ENCODE measurements around the gene HSD17B3. TPM values are rescaled to one million over a fixed set of nuclear protein-coding genes. Genes with fewer than 3 reads are reported as not detected.
"Not testable (repeated sequence)": the region's sequence is repeated elsewhere in the genome, so short reads cannot be mapped to it uniquely, and the experiment has no call there.

Gene HSD17B3
- total RNA-seq, 1 experiment from 2014 or later = not detected

- Histone ChIP-seq H3K27me3 (replicated peaks) (no peaks in the 10 kb centered on the region), H3K9me3 (replicated peaks) (no peaks in the 10 kb centered on the region), H3K36me3 (no peaks in the 10 kb centered on the region), H3K4me1 (replicated peaks) (peaks cover 15% of the 10 kb centered on the region), H3K4me3 (no peak overlapping the region), H3K27ac (no peak overlapping the region)
- DNase-seq (ENCODE audit: low read depth in 1 of 2, low spot score in 2 of 2) = no peak
These were observed 92.3 kb downstream of the HSD17B3 start for GRCh38 chr9:96209407-96210271.

- Histone ChIP-seq H3K27ac (no peak overlapping the region), H3K27me3 (replicated peaks) (no peaks in the 10 kb centered on the region), H3K9me3 (replicated peaks) (no peaks in the 10 kb centered on the region), H3K36me3 (no peaks in the 10 kb centered on the region), H3K4me1 (replicated peaks) (peaks cover 7% of the 10 kb centered on the region; the same call in 1 of the 2 replicates), H3K4me3 (no peak overlapping the region)
- DNase-seq (ENCODE audit: low read depth in 1 of 2, low spot score in 2 of 2) = no peak
These were observed 95.7 kb downstream of the HSD17B3 start for GRCh38 chr9:96206156-96206751.

DNA sequence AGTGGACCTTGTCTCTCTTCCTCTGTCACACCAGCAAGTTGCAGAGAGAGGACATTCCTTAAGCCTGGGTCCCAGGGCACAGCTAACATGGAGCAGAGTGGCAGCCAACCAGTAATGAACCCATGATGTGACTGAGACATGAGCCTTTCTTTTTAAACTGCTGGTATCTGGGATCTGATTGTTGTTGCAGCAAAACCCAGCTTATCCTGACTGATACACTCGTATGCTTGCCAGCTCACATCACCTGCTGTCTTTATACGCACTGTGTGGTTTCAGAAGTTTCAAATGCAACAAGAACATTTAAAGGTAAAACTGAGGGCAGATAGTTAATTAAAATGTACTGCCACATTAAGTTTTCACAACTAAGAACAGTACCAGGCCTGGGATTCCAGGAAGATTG is 97.1 kb downstream of the HSD17B3 start:
- no peaks in the 10 kb centered on the region for H3K27me3 ChIP-seq (replicated peaks)
- H3K4me1 ChIP-seq (replicated peaks) = peaks cover 6% of the 10 kb centered on the region; the same call in 1 of the 2 replicates
- H3K27ac ChIP-seq = no peak overlapping the region
- no peak for DNase-seq (ENCODE audit: low read depth in 1 of 2, low spot score in 2 of 2)
- no peak overlapping the region for H3K4me3 ChIP-seq
- no peaks in the 10 kb centered on the region for H3K36me3 ChIP-seq
- H3K9me3 ChIP-seq (replicated peaks) = no peaks in the 10 kb centered on the region

DNA sequence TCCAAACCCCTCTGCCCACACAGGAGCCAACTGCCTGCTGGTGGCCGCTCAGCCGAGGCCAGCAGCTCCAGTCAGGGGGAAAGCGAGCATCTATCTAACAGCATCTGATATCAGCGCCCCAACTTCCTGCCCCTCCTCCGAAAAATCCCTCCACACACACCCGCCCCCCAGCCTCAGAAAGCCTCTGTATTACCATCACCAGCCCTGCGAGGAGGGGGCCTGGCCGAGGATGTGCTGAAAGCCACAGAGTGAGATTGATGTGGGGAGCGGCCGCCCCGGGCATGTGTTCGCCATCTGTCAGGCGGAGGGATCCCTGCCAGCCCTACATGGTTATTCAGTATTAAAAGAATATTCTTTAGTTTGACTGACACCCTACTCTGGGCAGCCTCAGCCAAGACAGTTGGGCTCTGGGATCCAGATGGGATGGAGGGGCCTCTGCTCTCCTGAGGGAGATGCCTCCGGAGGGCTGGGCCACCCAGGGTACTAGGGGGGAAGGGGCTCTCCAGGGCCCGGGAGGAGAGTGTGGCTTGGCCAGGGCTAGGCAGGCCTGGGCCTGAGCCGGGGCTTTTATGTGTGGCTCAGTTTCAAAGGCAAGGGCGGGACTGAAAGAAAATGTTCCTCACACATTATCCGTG is 98.0 kb downstream of the HSD17B3 start:
- Histone ChIP-seq H3K27me3 (replicated peaks) (no peaks in the 10 kb centered on the region), H3K4me1 (replicated peaks) (no peaks in the 10 kb centered on the region), H3K4me3 (no peak overlapping the region), H3K9me3 (replicated peaks) (no peaks in the 10 kb centered on the region), H3K36me3 (no peaks in the 10 kb centered on the region), H3K27ac (no peak overlapping the region)
- no peak for DNase-seq (ENCODE audit: low read depth in 1 of 2, low spot score in 2 of 2)

DNA sequence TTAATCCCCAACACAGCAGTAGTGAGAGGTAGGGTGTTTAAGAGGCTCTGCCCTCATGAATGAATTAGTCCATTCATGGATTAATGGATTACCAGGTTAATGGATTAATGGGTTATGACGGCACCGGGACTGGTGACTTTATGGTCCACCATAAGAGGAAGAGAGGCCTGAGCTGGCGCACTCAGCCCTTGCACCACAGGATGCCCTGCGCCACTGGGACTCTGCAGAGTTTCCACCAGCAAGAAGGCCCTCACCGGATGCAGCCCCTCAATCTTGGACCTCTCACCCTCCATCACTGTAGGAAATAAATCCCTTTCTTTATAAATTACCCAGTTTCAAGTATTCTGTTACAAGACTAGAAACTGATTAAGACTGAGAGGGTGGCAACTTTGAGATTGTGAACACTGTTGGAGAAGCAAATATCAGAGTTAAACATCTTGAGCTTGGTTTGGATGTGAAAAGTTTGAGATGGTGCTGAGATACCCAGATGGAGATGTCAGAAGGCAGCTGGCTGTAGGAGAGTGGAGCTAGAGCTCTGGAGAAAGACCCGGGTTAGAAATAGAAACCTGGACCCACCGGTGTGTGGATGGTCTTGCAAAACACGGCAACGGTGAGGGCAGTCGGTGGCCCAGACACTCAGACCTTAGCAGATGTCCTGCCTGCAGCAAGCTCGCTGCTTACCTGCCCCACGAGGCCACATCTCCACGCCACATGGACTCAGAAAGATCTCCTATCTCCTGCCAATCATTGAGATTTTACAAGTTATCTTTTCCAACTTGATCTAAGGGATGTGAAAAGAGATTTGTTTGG is 98.8 kb downstream of the HSD17B3 start:
- Histone ChIP-seq H3K36me3 (no peaks in the 10 kb centered on the region), H3K27me3 (replicated peaks) (no peaks in the 10 kb centered on the region), H3K9me3 (replicated peaks) (no peaks in the 10 kb centered on the region), H3K4me1 (replicated peaks) (no peaks in the 10 kb centered on the region), H3K27ac (no peak overlapping the region), H3K4me3 (no peak overlapping the region)
- no peak for DNase-seq (ENCODE audit: low read depth in 1 of 2, low spot score in 2 of 2)

- H3K36me3 ChIP-seq = no peaks in the 10 kb centered on the region
- no peaks in the 10 kb centered on the region for H3K9me3 ChIP-seq (replicated peaks)
- no peak for DNase-seq (ENCODE audit: low read depth in 1 of 2, low spot score in 2 of 2)
- H3K27me3 ChIP-seq (replicated peaks) = no peaks in the 10 kb centered on the region
- H3K4me3 ChIP-seq = no peak overlapping the region
- H3K4me1 ChIP-seq (replicated peaks) = no peaks in the 10 kb centered on the region
- H3K27ac ChIP-seq = no peak overlapping the region
These were observed 100.8 kb downstream of the HSD17B3 start for GRCh38 chr9:96201140-96201539.

DNA sequence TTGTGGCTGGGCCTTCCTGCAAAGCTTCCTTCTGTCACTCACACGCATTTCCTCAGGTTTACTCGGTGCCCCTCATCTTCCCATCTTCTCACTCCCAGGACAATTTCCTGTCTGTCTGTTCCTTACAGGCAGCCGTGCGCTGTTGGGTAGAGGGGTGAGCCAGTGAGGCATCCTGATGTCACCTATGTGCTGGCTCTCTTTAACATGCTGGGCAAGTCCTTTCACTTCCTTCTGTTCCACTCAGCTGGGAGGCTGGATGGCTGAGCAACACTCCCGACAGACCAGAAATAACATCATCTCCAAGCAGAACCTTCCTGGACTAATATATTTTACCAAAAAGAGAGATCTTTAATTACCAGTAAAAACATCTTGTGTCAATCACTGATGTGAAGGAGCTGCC is 103.0 kb downstream of the HSD17B3 start:
- no peaks in the 10 kb centered on the region for H3K27me3 ChIP-seq (replicated peaks)
- DNase-seq (ENCODE audit: low read depth in 1 of 2, low spot score in 2 of 2) = no peak
- H3K4me3 ChIP-seq = no peak overlapping the region
- no peaks in the 10 kb centered on the region for H3K36me3 ChIP-seq
- no peak overlapping the region for H3K27ac ChIP-seq
- H3K9me3 ChIP-seq (replicated peaks) = no peaks in the 10 kb centered on the region
- no peaks in the 10 kb centered on the region for H3K4me1 ChIP-seq (replicated peaks)

GRCh38 chr9:96195541-96195940 is 106.4 kb downstream of the HSD17B3 start:
- no peak overlapping the region for H3K4me3 ChIP-seq
- DNase-seq (ENCODE audit: low read depth in 1 of 2, low spot score in 2 of 2) = no peak
- H3K9me3 ChIP-seq (replicated peaks) = no peaks in the 10 kb centered on the region
- H3K27ac ChIP-seq = no peak overlapping the region
- H3K27me3 ChIP-seq (replicated peaks) = no peaks in the 10 kb centered on the region
- H3K4me1 ChIP-seq (replicated peaks) = peaks cover 6% of the 10 kb centered on the region
- no peaks in the 10 kb centered on the region for H3K36me3 ChIP-seq

GRCh38 chr9:96193236-96193755 is 108.7 kb downstream of the HSD17B3 start:
- no peaks in the 10 kb centered on the region for H3K27me3 ChIP-seq (replicated peaks)
- H3K27ac ChIP-seq = no peak overlapping the region
- H3K4me1 ChIP-seq (replicated peaks) = peaks cover 15% of the 10 kb centered on the region
- no peaks in the 10 kb centered on the region for H3K36me3 ChIP-seq
- H3K9me3 ChIP-seq (replicated peaks) = peaks cover 6% of the 10 kb centered on the region; the same call in 1 of the 2 replicates
- peak in 1 of 2 experiments; percentile 43 for DNase-seq (ENCODE audit: low read depth in 1 of 2, low spot score in 2 of 2)
- H3K4me3 ChIP-seq = no peak overlapping the region

DNA sequence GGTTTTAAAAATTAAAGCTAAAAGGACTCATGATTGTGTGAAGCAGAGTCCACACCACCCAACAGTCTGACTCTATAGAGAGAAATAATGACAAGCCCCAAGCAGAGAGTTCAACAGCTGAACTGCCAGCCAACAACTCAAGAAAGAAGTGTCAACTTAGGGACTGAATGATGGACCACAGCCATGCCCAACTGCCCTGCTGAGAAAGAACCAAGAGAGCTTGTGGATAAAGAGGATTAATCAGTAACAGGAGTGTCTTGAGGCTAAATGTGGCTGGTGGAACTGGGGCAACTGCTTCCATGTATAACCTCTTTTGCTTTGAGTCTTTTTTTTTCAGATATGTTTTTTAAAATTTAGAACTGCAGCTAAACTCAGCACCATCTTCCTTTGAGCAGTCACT is 109.3 kb downstream of the HSD17B3 start:
- Histone ChIP-seq H3K27ac (no peak overlapping the region), H3K4me1 (replicated peaks) (peaks cover 21% of the 10 kb centered on the region), H3K27me3 (replicated peaks) (no peaks in the 10 kb centered on the region), H3K36me3 (no peaks in the 10 kb centered on the region), H3K9me3 (replicated peaks) (peaks cover 6% of the 10 kb centered on the region; the same call in 1 of the 2 replicates), H3K4me3 (no peak overlapping the region)
- DNase-seq (ENCODE audit: low read depth in 1 of 2, low spot score in 2 of 2) = no peak

DNA sequence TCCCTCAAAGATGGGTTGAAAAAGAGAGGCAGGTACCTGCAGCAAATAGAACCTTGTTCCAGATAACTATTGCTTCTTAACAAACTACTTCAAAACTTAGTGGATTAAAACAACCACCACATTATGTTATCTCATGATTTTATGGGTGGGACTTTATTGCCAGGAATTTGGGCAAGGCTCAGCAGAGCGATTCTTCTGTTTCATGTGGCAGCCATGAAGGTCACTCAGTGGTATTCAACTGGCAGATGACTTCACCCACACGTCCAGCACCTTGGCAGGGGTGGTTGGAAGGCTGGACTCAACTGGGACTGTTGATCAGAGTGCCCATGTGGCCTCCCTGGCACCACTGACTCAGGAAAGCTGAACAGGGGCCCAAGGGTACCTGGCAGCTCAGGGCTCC is 112.0 kb downstream of the HSD17B3 start:
- peaks cover 6% of the 10 kb centered on the region; the same call in 1 of the 2 replicates for H3K9me3 ChIP-seq (replicated peaks)
- H3K36me3 ChIP-seq = no peaks in the 10 kb centered on the region
- no peak overlapping the region for H3K27ac ChIP-seq
- H3K27me3 ChIP-seq (replicated peaks) = no peaks in the 10 kb centered on the region
- no peak for DNase-seq (ENCODE audit: low read depth in 1 of 2, low spot score in 2 of 2)
- peaks cover 45% of the 10 kb centered on the region for H3K4me1 ChIP-seq (replicated peaks)
- H3K4me3 ChIP-seq = no peak overlapping the region

GRCh38 chr9:96189581-96189980 is 112.4 kb downstream of the HSD17B3 start:
- not testable (repeated sequence) for DNase-seq (ENCODE audit: low read depth in 1 of 2, low spot score in 2 of 2)

DNA sequence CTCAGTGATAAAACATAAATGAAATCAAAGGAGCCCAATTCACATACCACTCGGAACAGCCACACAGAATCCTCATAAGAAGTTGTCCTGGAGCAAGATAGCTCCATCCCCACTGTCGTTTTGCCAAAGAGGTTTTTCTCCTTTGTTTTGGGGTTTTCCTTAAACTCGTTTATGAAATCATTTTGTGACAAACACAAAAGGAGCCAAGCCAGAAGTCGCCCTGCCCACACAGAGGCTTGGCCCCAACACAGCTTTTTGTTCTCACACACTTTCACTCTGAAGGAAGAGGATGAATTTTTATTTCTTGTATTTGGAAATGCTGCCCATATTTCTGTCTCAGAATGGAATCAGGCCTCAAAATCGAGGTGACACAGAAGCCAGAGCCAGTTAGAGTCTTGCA is 113.4 kb downstream of the HSD17B3 start:
- Histone ChIP-seq H3K4me3 (no peak overlapping the region), H3K36me3 (no peaks in the 10 kb centered on the region), H3K9me3 (replicated peaks) (peaks cover 6% of the 10 kb centered on the region; the same call in 1 of the 2 replicates), H3K27ac (peak overlapping the region; percentile 96), H3K4me1 (replicated peaks) (peaks cover 46% of the 10 kb centered on the region), H3K27me3 (replicated peaks) (no peaks in the 10 kb centered on the region)
- DNase-seq (ENCODE audit: low read depth in 1 of 2, low spot score in 2 of 2) = peak in 1 of 2 experiments; percentile 32

More at GRCh38 chr9:96189581-96189980, 112.4 kb downstream of the HSD17B3 start:
- H3K36me3 ChIP-seq; H3K27me3 ChIP-seq (replicated peaks); H3K9me3 ChIP-seq (replicated peaks); H3K4me3 ChIP-seq; H3K27ac ChIP-seq: not testable (repeated sequence)
- H3K4me1 ChIP-seq (replicated peaks) = peaks cover 46% of the 10 kb centered on the region

All from SJSA1 (cell line).